Inferior parietal cortex (tissue), 1 donor: ENCODE data around the gene MGMT.

Experiments used
- DNase-seq: peaks from one replicate; pipeline ENCODE4 v3.0.0-alpha.2; 2016; ENCODE audit errors: extremely low spot score

Gene MGMT

GRCh38 chr10:129521161-129522025 is 54.4 kb downstream of the MGMT start:
- no peak for DNase-seq

DNA sequence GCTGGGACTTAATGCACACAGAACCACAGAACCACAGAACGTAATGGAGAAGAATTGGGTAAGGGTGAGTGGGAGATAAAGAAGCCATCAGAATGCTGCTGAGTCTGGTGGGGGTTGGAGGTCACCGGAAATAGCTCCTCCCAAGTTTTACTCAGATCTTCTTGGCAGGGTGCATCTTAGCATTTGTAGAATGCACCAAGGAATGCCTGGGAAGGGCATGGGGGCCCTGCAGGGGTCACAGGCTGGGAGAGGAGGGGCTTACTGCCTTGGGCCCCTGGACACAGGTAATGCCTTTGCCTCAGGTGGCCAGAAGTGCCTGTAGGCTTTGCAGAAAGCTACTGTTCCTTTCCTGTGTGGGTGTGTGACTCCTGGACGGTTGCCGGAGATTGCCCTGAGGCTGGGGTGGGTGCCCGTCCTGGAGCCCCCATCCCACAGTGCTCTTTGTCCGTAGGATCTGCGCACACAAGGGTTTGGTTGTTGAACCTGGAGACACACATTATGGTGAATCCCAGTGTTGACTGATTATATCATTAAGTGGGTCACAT is 55.1 kb downstream of the MGMT start:
- DNase-seq, result no peak

- no peak for DNase-seq
These were observed 56.1 kb downstream of the MGMT start for GRCh38 chr10:129523031-129523722.

DNA sequence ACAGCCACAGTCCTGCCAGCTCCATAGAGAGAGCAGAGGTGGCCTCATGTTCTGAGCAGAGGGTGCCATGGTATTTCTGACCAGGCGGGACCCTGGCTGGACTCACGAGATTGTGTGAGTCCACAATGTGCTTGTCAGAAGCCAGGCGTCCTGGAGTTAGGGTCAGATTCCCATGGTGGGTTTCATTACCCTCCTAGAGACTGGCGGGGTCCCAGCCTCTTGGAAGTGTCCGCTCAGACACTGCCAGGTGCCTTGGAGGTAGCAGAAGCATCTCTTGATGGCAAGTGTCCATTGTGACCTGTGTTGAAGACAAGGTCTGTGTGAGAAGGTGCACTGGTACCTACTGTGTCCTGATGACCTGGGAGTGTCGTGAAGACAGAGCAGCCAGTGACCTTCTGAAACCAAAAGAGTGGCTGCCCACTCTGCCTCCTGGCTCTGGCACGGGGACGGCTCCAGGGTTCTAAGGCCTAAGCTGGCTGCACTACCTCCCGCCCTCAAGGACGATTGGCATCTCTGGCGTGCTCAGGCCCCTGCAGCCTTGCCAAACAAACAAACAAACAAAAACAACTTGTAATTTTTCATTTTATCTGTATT is 56.8 kb downstream of the MGMT start:
- no peak for DNase-seq

- DNase-seq, result no peak
These were observed 57.9 kb downstream of the MGMT start for GRCh38 chr10:129524936-129525335.

DNA sequence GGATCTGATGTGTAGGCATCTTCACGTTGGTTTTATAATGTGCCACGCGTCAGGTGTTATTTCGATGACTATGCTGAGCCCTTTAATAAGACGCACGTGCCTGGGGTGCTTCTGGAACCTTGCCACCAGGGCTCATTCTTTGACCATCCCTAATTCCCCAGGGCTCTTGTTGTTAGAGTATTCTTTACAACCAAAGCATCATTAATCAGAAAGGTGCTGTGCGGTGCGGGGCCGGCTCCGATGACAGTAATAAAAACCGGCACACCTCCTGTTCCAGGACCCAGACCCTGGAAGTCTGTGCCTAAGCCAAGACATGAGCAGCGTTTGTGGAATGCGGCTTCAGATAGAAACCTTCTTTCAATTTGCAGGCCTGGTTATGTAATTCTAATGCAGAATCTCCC is 58.4 kb downstream of the MGMT start:
- no peak for DNase-seq

GRCh38 chr10:129526943-129527342 is 59.9 kb downstream of the MGMT start:
- DNase-seq, result no peak

DNA sequence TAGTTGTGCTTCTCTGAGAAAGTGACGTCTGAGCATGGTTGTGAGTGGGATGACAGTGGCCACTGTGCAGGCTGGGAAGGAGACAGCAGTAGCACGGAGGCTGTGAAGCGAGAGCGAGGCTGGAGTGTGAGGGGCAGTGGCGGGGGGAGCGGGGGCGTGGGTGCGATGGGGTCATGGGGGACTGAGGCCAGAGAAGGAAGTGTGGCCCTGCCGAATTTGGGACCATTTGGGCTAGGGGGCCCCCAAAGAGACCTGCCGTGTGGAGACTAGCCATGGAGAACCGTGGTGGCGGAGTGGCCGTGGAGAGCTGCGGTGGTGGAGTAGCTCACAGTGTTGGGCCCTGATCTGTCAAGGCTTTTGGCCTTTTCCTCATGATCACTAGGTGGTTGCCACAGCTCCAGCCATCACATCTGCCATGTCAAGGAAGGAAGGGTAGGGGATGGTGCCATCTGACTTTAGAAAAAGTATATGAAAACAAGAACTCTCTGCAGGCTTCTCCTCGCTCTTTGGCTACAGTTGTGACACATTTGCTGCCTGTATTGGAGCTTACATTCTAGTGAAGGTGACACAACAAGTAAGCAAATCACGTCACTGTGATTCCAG is 61.4 kb downstream of the MGMT start:
- DNase-seq, result no peak

- DNase-seq, result no peak
These were observed 63.5 kb downstream of the MGMT start for GRCh38 chr10:129530581-129530980.

DNA sequence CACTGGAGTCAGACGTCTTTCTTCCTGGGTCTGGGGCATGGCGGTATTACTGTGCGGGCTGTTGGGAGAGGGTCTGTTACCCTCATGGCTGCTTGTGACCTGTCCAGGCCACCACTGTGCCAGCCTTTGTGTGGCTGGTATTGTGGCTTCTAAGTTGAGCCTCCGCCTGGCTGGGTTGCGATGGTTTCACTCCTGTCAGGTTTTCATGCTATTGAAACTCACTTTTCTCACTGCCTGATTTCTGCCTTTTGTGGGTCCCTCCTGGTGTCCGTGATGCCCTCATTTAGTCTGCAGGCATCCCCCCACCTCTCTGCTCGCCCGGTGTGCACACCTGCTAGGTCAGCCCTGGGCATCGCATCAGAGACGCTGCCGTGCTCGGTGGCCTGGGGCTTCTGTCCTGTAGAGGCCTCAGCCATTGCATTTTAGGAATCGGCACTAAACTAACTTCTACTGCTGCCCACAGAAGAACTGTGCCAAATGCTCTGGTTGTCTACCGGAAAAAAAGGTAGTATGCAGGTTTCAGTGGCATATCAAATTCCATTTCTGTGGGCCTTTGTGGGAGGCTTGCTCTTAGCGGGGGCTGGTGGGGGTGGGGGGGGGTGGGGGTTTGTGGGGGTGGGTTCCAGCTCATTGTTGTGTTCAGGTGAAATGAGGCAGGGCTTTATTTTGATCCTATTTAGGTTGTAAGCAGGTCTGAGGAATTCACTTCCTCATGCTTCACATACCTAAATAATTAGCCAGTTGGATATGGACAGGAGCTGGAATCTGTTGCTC is 64.3 kb downstream of the MGMT start:
- DNase-seq, result no peak

- no peak for DNase-seq
These were observed 65.1 kb downstream of the MGMT start for GRCh38 chr10:129531969-129532660.

DNA sequence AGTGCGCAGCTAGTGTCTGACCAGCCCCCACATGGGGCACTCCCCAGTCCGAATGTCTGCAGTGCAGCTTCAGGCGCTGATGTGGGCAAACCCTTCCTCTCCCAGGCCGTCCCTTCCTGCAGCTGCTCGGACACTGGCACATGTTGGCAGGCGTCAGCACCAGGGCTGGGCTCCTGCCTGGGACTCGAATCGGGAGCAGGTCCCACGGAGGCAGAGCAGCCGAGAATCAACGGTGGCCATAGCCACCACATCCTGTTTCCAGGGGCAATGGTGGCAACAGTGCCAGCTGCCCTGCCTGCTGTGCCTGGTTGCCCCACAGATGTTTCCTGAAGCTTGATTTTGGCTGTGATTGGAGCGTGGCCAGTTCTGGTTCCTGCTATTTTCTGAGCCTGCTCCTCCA is 65.8 kb downstream of the MGMT start:
- DNase-seq, result no peak

GRCh38 chr10:129533281-129533680 is 66.2 kb downstream of the MGMT start:
- no peak for DNase-seq

- DNase-seq, result no peak
These were observed 67.8 kb downstream of the MGMT start for GRCh38 chr10:129534826-129535225.

DNA sequence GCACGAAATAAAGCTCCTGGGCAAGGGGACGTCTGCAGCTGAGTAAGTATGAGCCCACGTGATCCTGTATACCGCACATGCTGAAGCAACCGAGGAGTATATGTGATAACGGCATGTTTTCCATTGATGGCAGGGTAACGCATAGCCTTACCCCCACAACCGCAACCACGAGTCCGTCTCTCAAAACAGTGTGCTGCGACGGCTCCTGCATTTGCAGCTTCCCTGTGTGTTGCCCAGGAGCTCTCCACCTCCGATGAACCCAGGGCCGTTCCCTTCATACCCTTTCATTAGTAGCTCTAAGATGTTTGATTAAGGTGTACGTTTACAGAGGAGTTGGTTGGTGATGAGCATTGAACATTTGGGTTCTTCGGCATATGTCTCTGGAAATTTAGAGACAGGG is 69.3 kb downstream of the MGMT start:
- no peak for DNase-seq

- no peak for DNase-seq
These were observed 70.1 kb downstream of the MGMT start for GRCh38 chr10:129537151-129537550.

DNA sequence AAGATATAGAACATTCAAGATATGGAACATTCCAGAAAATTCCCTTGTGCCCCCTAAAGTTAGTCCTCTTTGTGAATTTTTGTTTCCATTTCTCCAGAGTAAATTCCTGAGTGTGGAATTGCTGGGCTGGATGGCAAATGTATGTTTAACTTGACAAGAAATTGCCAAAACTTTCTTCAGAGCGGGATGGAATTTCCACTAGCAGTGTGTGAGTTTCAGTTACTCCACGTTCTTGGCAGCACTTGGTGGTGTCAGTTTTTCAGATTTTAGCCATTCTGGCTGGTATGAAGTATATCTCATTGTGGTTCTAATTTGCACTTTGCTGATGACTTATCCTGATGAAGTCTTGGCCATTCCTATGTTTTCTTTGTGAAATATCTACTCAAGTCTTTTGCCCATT is 71.2 kb downstream of the MGMT start:
- no peak for DNase-seq

GRCh38 chr10:129541200-129541599 is 74.2 kb downstream of the MGMT start:
- DNase-seq, result no peak

DNA sequence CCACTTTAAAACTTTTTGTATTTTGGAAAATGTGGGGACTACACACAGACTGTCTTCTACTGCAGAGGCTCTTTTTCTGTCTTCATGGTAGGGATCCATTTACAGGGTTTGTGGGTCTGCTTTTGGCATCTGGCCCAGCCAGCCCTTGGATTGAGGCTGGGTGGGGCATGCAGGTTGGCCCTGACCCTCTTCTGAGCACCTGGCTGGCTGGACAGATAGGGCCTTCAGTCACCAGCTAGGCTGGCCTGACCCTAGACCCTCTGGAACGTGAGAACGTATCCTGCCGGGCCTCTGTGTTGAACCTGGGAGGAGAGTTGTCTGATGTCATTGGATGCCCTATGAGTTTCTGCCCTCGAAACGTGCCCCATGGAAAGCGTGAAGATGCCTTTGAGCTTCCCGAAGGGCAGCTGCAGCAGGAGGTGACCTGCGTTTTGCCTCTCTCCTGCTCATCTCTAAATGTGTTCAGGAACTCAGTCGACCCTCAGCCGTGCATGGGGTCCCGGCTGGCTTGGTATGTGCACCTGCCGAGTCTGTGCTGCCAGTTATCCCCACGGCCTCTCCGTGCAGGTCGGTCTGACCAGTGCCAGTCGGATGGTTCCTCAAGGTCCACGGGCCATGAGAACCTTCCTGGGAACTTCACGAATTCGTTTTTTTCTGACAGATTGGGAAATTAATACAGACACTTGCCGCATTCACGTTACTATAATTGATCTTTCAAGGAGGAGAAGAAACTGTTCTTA is 74.9 kb downstream of the MGMT start:
- no peak for DNase-seq

GRCh38 chr10:129542589-129542988 is 75.5 kb downstream of the MGMT start:
- no peak for DNase-seq
